Keratinocyte (primary cell): ENCODE data around the gene ARHGAP12. TPM values are rescaled to one million over a fixed set of nuclear protein-coding genes. Genes with fewer than 3 reads are reported as not detected.

Experiments
- DNase-seq: peaks from one replicate; pipeline ENCODE4 v3.0.0-alpha.2; 2011; ENCODE audit warnings: low read depth, missing footprints, low spot score
- FAIRE-seq: peaks from 2 replicates; lab custom pipeline; 2011; peaks lifted over from hg19 to GRCh38; lab: Jason Lieb, UNC
- H2AFZ ChIP-seq: 2 replicates; pipeline ENCODE4 v1.6.0; 2012; ENCODE audit warnings: low read length, control low read depth, inconsistent platforms; ENCODE audit not compliant: control insufficient read depth
- H3K27ac ChIP-seq: 2 replicates; pipeline ENCODE4 v1.5.1; 2011; ENCODE audit warnings: low read length; ENCODE audit not compliant: control insufficient read depth, insufficient read depth
- H3K27me3 ChIP-seq: 3 replicates; pipeline ENCODE4 v1.6.0; 2011; ENCODE audit warnings: low read length; ENCODE audit not compliant: control insufficient read depth, insufficient read depth; ENCODE audit errors: extremely low read depth
- H3K36me3 ChIP-seq, 2 experiments: 2 replicates in 1 of 2; 3 replicates in 1 of 2; pipeline ENCODE4 v1.5.1; 2011; ENCODE audit warnings: low read length in 2 of 2, mild to moderate bottlenecking in 1 of 2; ENCODE audit not compliant: control insufficient read depth in 2 of 2, insufficient read depth in 2 of 2; ENCODE audit errors: extremely low read depth in 1 of 2
- H3K4me1 ChIP-seq: 3 replicates; pipeline ENCODE4 v1.5.1; 2011; ENCODE audit warnings: low read length; ENCODE audit not compliant: control insufficient read depth, insufficient read depth; ENCODE audit errors: extremely low read depth
- H3K4me2 ChIP-seq: 3 replicates; pipeline ENCODE4 v1.6.0; 2011; ENCODE audit warnings: low read depth, low read length; ENCODE audit not compliant: control insufficient read depth, insufficient read depth; ENCODE audit errors: extremely low read depth
- H3K4me3 ChIP-seq, 3 experiments: fragments of 200-600 bp in 1 of 3; sonication (generic) in 1 of 3; 2 replicates in 2 of 3; 3 replicates in 1 of 3; pipeline ENCODE4 v1.5.1; 2011 to 2016; ENCODE audit warnings: low read length in 3 of 3, mild to moderate bottlenecking in 3 of 3, control low read depth in 2 of 3, inconsistent platforms in 1 of 3, low read depth in 1 of 3, mixed read lengths in 1 of 3, mixed run types in 1 of 3, moderate library complexity in 1 of 3; ENCODE audit not compliant: control insufficient read depth in 2 of 3, insufficient read depth in 2 of 3; ENCODE audit errors: extremely low read depth in 1 of 3
- H3K79me2 ChIP-seq: 2 replicates; pipeline ENCODE4 v1.6.0; 2012; ENCODE audit warnings: low read length; ENCODE audit not compliant: control insufficient read depth, insufficient read depth
- H3K9ac ChIP-seq: 3 replicates; pipeline ENCODE4 v1.6.0; 2011; ENCODE audit warnings: low read length; ENCODE audit not compliant: control insufficient read depth, insufficient read depth; ENCODE audit errors: extremely low read depth
- H3K9me1 ChIP-seq: 3 replicates; pipeline ENCODE4 v1.6.0; 2011; ENCODE audit warnings: low read length; ENCODE audit not compliant: control insufficient read depth, insufficient read depth; ENCODE audit errors: extremely low read depth
- H3K9me3 ChIP-seq: 2 replicates; pipeline ENCODE4 v1.5.1; 2012; ENCODE audit warnings: low read depth, low read length; ENCODE audit not compliant: control insufficient read depth
- H4K20me1 ChIP-seq: 3 replicates; pipeline ENCODE4 v1.6.0; 2011; ENCODE audit warnings: low read length; ENCODE audit not compliant: control insufficient read depth, insufficient read depth; ENCODE audit errors: extremely low read depth
- CTCF ChIP-seq, 3 experiments: IDR thresholded peaks in 1 of 3; conservative IDR thresholded peaks in 1 of 3; optimal IDR thresholded peaks in 1 of 3; 2 replicates in 2 of 3; 3 replicates in 1 of 3; pipeline versions ENCODE3 to v1.5.1; 2011; ENCODE audit warnings: low read length in 3 of 3, mild to moderate bottlenecking in 3 of 3, moderate library complexity in 2 of 3, control low read depth in 1 of 3, inconsistent platforms in 1 of 3; ENCODE audit not compliant: insufficient read depth in 2 of 3; ENCODE audit errors: extremely low read depth in 1 of 3
- EZH2 ChIP-seq: IDR thresholded peaks from one replicate; pipeline ENCODE4 v1.6.1; 2012; ENCODE audit warnings: inconsistent platforms, mild to moderate bottlenecking, low read length, moderate library complexity
- dilution Hi-C: fragments of 300-500 bp; cut with MboI; formaldehyde crosslinking; loops from one replicate; pipeline ENCODE4 v1.7.0; 2020; ENCODE audit warnings: low sequenced_read_pairs; ENCODE audit not compliant: extremely low pct_ligation_motif_present
- polyA plus RNA-seq, 5 experiments: library from polyadenylated mRNA; depleted of rRNA in 3 of 5; stranded (reverse) in 3 of 5; stranded (forward) in 1 of 5; unstranded in 1 of 5; fragments of >200 nt; gene quantifications; 1 replicate in 1 of 5; 2 replicates in 3 of 5; 3 replicates in 1 of 5; pipeline versions ENCODE4 v1.2.1 to v1.2.3, GENCODE V29; 2011 to 2012; ENCODE audit warnings: missing spikeins in 2 of 5, low read depth in 1 of 5, low replicate concordance in 1 of 5

The ARHGAP12 gene
- polyA plus RNA-seq, 1 donor (not counting 4 experiments of a cell fraction or from before 2014, with no cell fraction given): 26.6 TPM

DNA sequence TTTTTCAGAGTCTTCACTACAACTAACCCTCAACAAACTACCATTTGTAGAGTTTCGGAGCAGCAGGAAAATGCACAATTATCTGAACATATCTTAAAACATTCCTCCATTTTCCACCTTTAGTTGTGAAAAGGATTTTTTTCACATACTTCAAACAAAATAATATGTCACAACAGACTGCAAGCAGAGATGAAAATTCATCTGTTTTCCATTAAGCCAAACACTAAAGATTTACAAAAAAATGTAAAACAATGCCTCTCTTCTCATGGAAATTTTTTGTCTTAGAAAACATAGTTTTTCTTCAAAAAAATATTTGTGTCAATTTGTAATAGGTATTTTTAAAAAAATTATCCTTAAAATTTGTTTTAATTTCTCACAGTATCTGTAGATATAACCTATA, 98.9 kb downstream of the ARHGAP12 start:
- no peak overlapping the region for H2AFZ ChIP-seq
- no peak overlapping the region for H3K4me2 ChIP-seq
- dilution Hi-C loops: no loop called here
- no peak overlapping the region for H3K4me3 ChIP-seq
- no peak for TF ChIP-seq EZH2
- no peak for TF ChIP-seq CTCF (optimal IDR thresholded peaks at IDR 0.05 in 1 of 3, IDR thresholded peaks at IDR 0.05 in 1 of 3, conservative IDR thresholded peaks at IDR 0.05 in 1 of 3; ENCODE audit: extremely low read depth in 1 of 3, insufficient read depth in 2 of 3, low read length in 3 of 3)
- no peaks in the 10 kb centered on the region for H3K9me3 ChIP-seq
- no peak overlapping the region for H3K9ac ChIP-seq
- FAIRE-seq: no peak
- no peaks in the 10 kb centered on the region for H3K36me3 ChIP-seq
- no peaks in the 10 kb centered on the region for H4K20me1 ChIP-seq
- H3K27me3 ChIP-seq: no peaks in the 10 kb centered on the region
- H3K79me2 ChIP-seq: no peaks in the 10 kb centered on the region
- H3K9me1 ChIP-seq: no peaks in the 10 kb centered on the region
- H3K4me1 ChIP-seq: no peaks in the 10 kb centered on the region
- no peak for DNase-seq
- no peak overlapping the region for H3K27ac ChIP-seq

DNA sequence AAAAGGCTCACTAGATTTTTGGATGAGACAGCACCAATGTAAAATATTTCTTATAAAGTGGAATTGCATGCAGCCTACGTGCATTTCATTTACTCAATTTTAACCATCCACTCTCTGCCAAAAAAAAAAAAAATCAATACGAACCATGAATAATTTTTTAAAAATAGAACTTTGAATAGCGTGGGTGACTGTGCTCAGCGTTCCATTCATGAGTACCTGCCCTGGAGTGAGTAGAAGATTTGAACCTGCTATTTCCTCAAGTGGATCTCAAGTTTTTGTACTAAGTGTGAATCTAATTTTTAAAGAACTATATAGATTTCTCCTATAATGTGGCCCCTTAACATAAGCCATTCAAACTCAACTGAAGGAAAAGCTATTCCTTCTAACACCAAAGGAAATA, 105.3 kb downstream of the ARHGAP12 start:
- Histone ChIP-seq H2AFZ (no peak overlapping the region), H3K27me3 (no peaks in the 10 kb centered on the region), H3K9ac (no peak overlapping the region), H3K4me1 (no peaks in the 10 kb centered on the region), H3K79me2 (no peaks in the 10 kb centered on the region), H3K9me3 (no peaks in the 10 kb centered on the region), H3K9me1 (no peaks in the 10 kb centered on the region), H3K4me2 (no peak overlapping the region), H3K4me3 (no peak overlapping the region), H3K36me3 (no peaks in the 10 kb centered on the region), H3K27ac (no peak overlapping the region), H4K20me1 (no peaks in the 10 kb centered on the region)
- FAIRE-seq: no peak
- dilution Hi-C loops: no loop called here
- DNase-seq: no peak
- TF ChIP-seq CTCF (optimal IDR thresholded peaks at IDR 0.05 in 1 of 3, IDR thresholded peaks at IDR 0.05 in 1 of 3, conservative IDR thresholded peaks at IDR 0.05 in 1 of 3; ENCODE audit: extremely low read depth in 1 of 3, insufficient read depth in 2 of 3, low read length in 3 of 3): no peak
- TF ChIP-seq EZH2: no peak
